ENCODE measurements around the gene FAM174C. TPM values are rescaled to one million over a fixed set of nuclear protein-coding genes. Genes with fewer than 3 reads are reported as not detected.

FAM174C gene
- polyA plus RNA-seq, 1 donor: 13.7 TPM

- no peak for DNase-seq (ENCODE audit: low read depth)
Observed at GRCh38 chr19:1249990-1250436, 25.3 kb upstream of the FAM174C start.

- DNase-seq (ENCODE audit: low read depth): no peak
Observed at GRCh38 chr19:1250437-1251260, 24.7 kb upstream of the FAM174C start.

- DNase-seq (ENCODE audit: low read depth): no peak
Observed at GRCh38 chr19:1251330-1252220, 23.8 kb upstream of the FAM174C start.

GRCh38 chr19:1252221-1252820, 23.0 kb upstream of the FAM174C start:
- DNase-seq (ENCODE audit: low read depth): no peak

GRCh38 chr19:1252821-1253513, 22.4 kb upstream of the FAM174C start:
- no peak for DNase-seq (ENCODE audit: low read depth)

GRCh38 chr19:1253514-1254080, 21.7 kb upstream of the FAM174C start:
- no peak for DNase-seq (ENCODE audit: low read depth)

- no peak for DNase-seq (ENCODE audit: low read depth)
Observed at GRCh38 chr19:1254081-1254527, 21.2 kb upstream of the FAM174C start.

- no peak for DNase-seq (ENCODE audit: low read depth)
Observed at GRCh38 chr19:1254530-1255185, 20.7 kb upstream of the FAM174C start.

GRCh38 chr19:1255186-1256161, 19.9 kb upstream of the FAM174C start:
- DNase-seq (ENCODE audit: low read depth): no peak

GRCh38 chr19:1256646-1257474, 18.5 kb upstream of the FAM174C start:
- DNase-seq (ENCODE audit: low read depth): no peak

GRCh38 chr19:1257475-1258162, 17.7 kb upstream of the FAM174C start:
- no peak for DNase-seq (ENCODE audit: low read depth)

- DNase-seq (ENCODE audit: low read depth): no peak
Observed at GRCh38 chr19:1258163-1258492, 17.2 kb upstream of the FAM174C start.

- DNase-seq (ENCODE audit: low read depth): no peak
Observed at GRCh38 chr19:1258707-1259205, 16.6 kb upstream of the FAM174C start.

- no peak for DNase-seq (ENCODE audit: low read depth)
Observed at GRCh38 chr19:1259206-1259875, 16.0 kb upstream of the FAM174C start.

- no peak for DNase-seq (ENCODE audit: low read depth)
Observed at GRCh38 chr19:1259876-1260748, 15.2 kb upstream of the FAM174C start.
